PC-3 (cell line): ENCODE measurements around the gene FOXK1. TPM values are rescaled to one million over a fixed set of nuclear protein-coding genes. Genes with fewer than 3 reads are reported as not detected.
"Not testable (repeated sequence)": the region's sequence is repeated elsewhere in the genome, so short reads cannot be mapped to it uniquely, and the experiment has no call there.

Experiments used
- ATAC-seq: fragments of 200-7000 bp; cut with Tn5 transposase; 2 replicates; pipeline ENCODE4 v1.9.1; 2020; ENCODE audit warnings: mild to moderate bottlenecking, moderate library complexity
- BruUV-seq: library from RNA; stranded (reverse); fragments of 400-500 nt; replicated peaks from 2 replicates; lab custom pipeline; 2021; lab: Mats Ljungman, UMichigan
- CTCF ChIA-PET: fragments of 300-600 bp; sonication (Branson Sonifier 250); formaldehyde crosslinking; loops from one replicate; lab custom pipeline; 2022; ENCODE audit warnings: antibody characterized with exemption; lab: Charles Lee
- POLR2A ChIA-PET: fragments of 300-600 bp; sonication (Branson Sonifier 250); formaldehyde crosslinking; loops from one replicate; lab custom pipeline; 2022; ENCODE audit warnings: antibody characterized with exemption; ENCODE audit not compliant: unreplicated experiment; lab: Charles Lee
- DNase-seq: peaks from one replicate; pipeline ENCODE4 v3.0.0-alpha.2; 2015
- H2AFZ ChIP-seq: fragments of 300-600 bp; sonication (generic); 2 replicates; pipeline ENCODE4 v1.6.0; 2016; ENCODE audit warnings: antibody characterized with exemption, low read length
- H3F3A ChIP-seq: fragments of 300-600 bp; sonication (generic); one replicate; pipeline ENCODE4 v1.6.0; 2017; ENCODE audit warnings: antibody characterized with exemption, low read length, control low read depth, mild to moderate bottlenecking; ENCODE audit not compliant: unreplicated experiment
- H3K27ac ChIP-seq: fragments of 300-600 bp; sonication (generic); 2 replicates; pipeline ENCODE4 v1.5.1; 2016; ENCODE audit warnings: mild to moderate bottlenecking, low read length
- H3K27me3 ChIP-seq: fragments of 300-600 bp; sonication (generic); 2 replicates; pipeline ENCODE4 v1.6.1; 2016; ENCODE audit warnings: low read length, mixed read lengths
- H3K36me3 ChIP-seq: fragments of 300-600 bp; sonication (generic); 2 replicates; pipeline ENCODE4 v1.6.1; 2016; ENCODE audit warnings: low read depth, mixed run types, low read length, mixed read lengths
- H3K4me1 ChIP-seq: fragments of 300-600 bp; sonication (generic); 2 replicates; pipeline ENCODE4 v1.5.1; 2016; ENCODE audit warnings: low read length; ENCODE audit not compliant: insufficient read depth
- H3K4me2 ChIP-seq: fragments of 300-600 bp; sonication (generic); 2 replicates; pipeline ENCODE4 v1.6.0; 2016; ENCODE audit warnings: low read length
- H3K4me3 ChIP-seq: fragments of 300-600 bp; sonication (generic); 2 replicates; pipeline ENCODE4 v1.5.1; 2016; ENCODE audit warnings: mild to moderate bottlenecking, low read length, mixed read lengths
- H3K79me2 ChIP-seq: fragments of 300-600 bp; sonication (generic); 2 replicates; pipeline ENCODE4 v1.6.1; 2017; ENCODE audit warnings: low read length, mixed read lengths
- H3K9ac ChIP-seq: fragments of 300-600 bp; sonication (generic); 2 replicates; pipeline ENCODE4 v1.6.0; 2016; ENCODE audit warnings: mild to moderate bottlenecking, low read length
- H3K9me2 ChIP-seq: fragments of 300-600 bp; sonication (generic); replicated peaks from 2 replicates; pipeline ENCODE4 v1.6.1; 2016; ENCODE audit warnings: mixed run types, low read length, mixed read lengths
- H3K9me3 ChIP-seq: fragments of 300-600 bp; sonication (generic); 2 replicates; pipeline ENCODE4 v1.6.1; 2016; ENCODE audit warnings: low read length, mixed read lengths
- H4K20me1 ChIP-seq: fragments of 300-600 bp; sonication (generic); 2 replicates; pipeline ENCODE4 v1.6.1; 2016; ENCODE audit warnings: low read length, mixed read lengths
- CTCF ChIP-seq: fragments of 300-600 bp; sonication (generic); conservative IDR thresholded peaks from 2 replicates; pipeline ENCODE4 v1.5.1; 2017; ENCODE audit warnings: antibody characterized with exemption, low read depth, mild to moderate bottlenecking, low read length
- EZH2 ChIP-seq: fragments of 300-600 bp; sonication (generic); IDR thresholded peaks from one replicate; pipeline ENCODE4 v1.6.1; 2017; ENCODE audit warnings: antibody characterized with exemption, mild to moderate bottlenecking, low read length; ENCODE audit not compliant: unreplicated experiment
- EZH2phosphoT487 ChIP-seq: fragments of 300-600 bp; sonication (generic); IDR thresholded peaks from 2 replicates; pipeline ENCODE4 v1.6.1; 2018; ENCODE audit warnings: mild to moderate bottlenecking, antibody characterized with exemption, low read length, borderline replicate concordance
- intact Hi-C: fragments of 100-400 bp; cut with micrococcal nuclease; formaldehyde crosslinking; loops from 2 replicates; pipeline ENCODE4 v1.9.0; 2023
- total RNA-seq: library from RNA; depleted of rRNA; stranded (reverse); fragments of >200 nt; gene quantifications from 2 replicates; pipeline ENCODE4 v1.2.3, GENCODE V29; 2014

FOXK1 gene
- total RNA-seq, 1 experiment from 2014 or later, result 13.2 TPM

DNA sequence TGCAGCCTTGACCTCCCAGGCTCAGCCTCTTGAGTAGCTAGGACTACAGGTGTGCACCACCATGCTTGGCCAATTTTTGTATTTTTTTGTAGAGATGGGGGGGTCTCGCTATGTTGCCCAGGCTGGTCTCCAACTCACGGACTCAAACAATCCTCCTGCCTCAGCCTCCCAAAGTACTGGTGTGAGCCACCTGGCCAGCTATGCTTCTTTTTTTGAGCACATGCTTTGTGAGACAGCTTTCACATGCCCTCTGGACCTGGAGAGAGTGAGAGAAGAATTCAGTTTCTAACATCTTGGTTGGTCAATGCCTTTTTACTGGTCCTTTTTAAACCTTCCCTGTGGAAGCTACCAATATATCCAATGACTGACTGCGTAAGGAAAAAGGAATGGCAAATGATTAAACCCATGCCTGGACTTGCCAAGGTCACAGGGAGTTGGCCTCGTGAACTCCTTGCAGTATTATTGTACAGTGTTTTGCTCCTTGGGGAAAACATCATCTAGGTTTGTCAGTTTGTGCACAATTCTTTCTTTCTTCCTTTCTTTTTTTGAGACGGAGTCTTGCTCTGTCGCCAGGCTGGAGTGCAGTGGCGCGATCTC, 6.2 kb upstream of the FOXK1 start:
- no peaks in the 10 kb centered on the region for H3K27me3 ChIP-seq
- DNase-seq (no peak), ATAC-seq (no peak)
- H3K27ac ChIP-seq, result no peak overlapping the region
- ChIA-PET POLR2A (no interaction called here), CTCF (interaction anchor here (0.6 kb wide), 1 partner anchor 298 kb away, joined by 3 read pairs; no protein-coding TSS in a partner anchor)
- no peaks in the 10 kb centered on the region for H3F3A ChIP-seq
- no peaks in the 10 kb centered on the region for H3K36me3 ChIP-seq
- H3K9me3 ChIP-seq, result no peaks in the 10 kb centered on the region
- H3K4me1 ChIP-seq, result no peaks in the 10 kb centered on the region
- H3K79me2 ChIP-seq, result no peaks in the 10 kb centered on the region
- no TSS peak for BruUV-seq
- H3K4me3 ChIP-seq, result no peak overlapping the region
- H3K4me2 ChIP-seq, result no peak overlapping the region
- H2AFZ ChIP-seq, result no peak overlapping the region
- intact Hi-C loops, result no loop called here
- TF ChIP-seq CTCF (no peak), EZH2 (no peak), EZH2phosphoT487 (no peak)
- H3K9ac ChIP-seq, result no peak overlapping the region
- no peaks in the 10 kb centered on the region for H3K9me2 ChIP-seq
- no peaks in the 10 kb centered on the region for H4K20me1 ChIP-seq

DNA sequence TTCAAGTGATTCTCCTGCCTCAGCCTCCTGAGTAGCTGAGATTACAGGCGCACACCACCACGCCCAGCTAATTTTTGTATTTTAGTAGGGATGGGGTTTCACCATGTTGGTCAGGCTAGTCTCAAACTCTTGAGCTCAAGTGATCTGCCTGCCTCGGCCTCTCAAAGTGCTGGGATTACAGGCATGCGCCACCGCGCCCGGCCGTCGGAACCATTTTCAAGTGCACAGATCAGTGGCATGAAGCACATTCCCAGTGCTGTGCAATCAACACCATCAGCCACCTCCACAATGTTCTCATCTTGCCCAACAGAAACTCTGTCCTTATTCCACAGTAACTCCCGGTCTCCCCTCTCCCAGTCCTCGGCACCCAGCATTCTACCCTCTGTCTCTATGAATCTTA, 4.6 kb upstream of the FOXK1 start:
- H3K9me3 ChIP-seq, H3K27me3 ChIP-seq, DNase-seq, H4K20me1 ChIP-seq, BruUV-seq, H3K9ac ChIP-seq, H2AFZ ChIP-seq, H3K27ac ChIP-seq, POLR2A ChIA-PET, ATAC-seq, H3K4me2 ChIP-seq, intact Hi-C loops, H3K4me3 ChIP-seq, H3K36me3 ChIP-seq, H3K79me2 ChIP-seq, CTCF ChIA-PET, H3K4me1 ChIP-seq, H3K9me2 ChIP-seq, H3F3A ChIP-seq: not testable (repeated sequence)

- no peak for DNase-seq
- intact Hi-C loops, result loop anchor here (2.0 kb wide), 1 partner anchor 41 kb away; no protein-coding TSS in a partner anchor
- Histone ChIP-seq H3K9me2 (no peaks in the 10 kb centered on the region), H3K4me1 (peaks cover 13% of the 10 kb centered on the region; the same call in 1 of the 2 replicates), H2AFZ (peak overlapping the region; percentile 86), H3K9me3 (no peaks in the 10 kb centered on the region), H3K27ac (no peak overlapping the region), H3K9ac (peak overlapping the region; percentile 45; the same call in 1 of the 2 replicates), H3K27me3 (no peaks in the 10 kb centered on the region), H3K79me2 (peaks cover 39% of the 10 kb centered on the region), H3K36me3 (no peaks in the 10 kb centered on the region), H3K4me3 (no peak overlapping the region), H3K4me2 (peak overlapping the region; percentile 63), H4K20me1 (peaks cover 15% of the 10 kb centered on the region; the same call in 1 of the 2 replicates), H3F3A (no peaks in the 10 kb centered on the region)
- ChIA-PET CTCF (no interaction called here), POLR2A (no interaction called here)
- no peak for ATAC-seq
- TSS peak; percentile 37 for BruUV-seq
- TF ChIP-seq EZH2phosphoT487 (no peak), EZH2 (no peak), CTCF (no peak)
Observed at GRCh38 chr7:4681218-4681851, 760 bp upstream of the FOXK1 start.
